ENCODE data around the gene NUTF2.
A peak's percentile ranks its signal among the peaks of the same experiment; 100 is the strongest.

NUTF2 gene

GRCh38 chr16:67865318-67865717, 18.6 kb downstream of the NUTF2 start:
- no peak for DNase-seq

GRCh38 chr16:67868290-67868689, 21.6 kb downstream of the NUTF2 start:
- no peak for DNase-seq

- no peak for DNase-seq
These were observed 22.9 kb downstream of the NUTF2 start for GRCh38 chr16:67869653-67870052.

- no peak for DNase-seq
These were observed 24.5 kb downstream of the NUTF2 start for GRCh38 chr16:67871256-67871655.

- no peak for DNase-seq
These were observed 25.4 kb downstream of the NUTF2 start for GRCh38 chr16:67872131-67872630.

GRCh38 chr16:67872631-67873434, 26.1 kb downstream of the NUTF2 start, which contains the start of gene EDC4:
Gene EDC4 (plus strand): TSS chr16:67873052. CDS start chr16:67873262, 210 bp downstream.
- peak; percentile 71 for DNase-seq

GRCh38 chr16:67873435-67874370, 27.0 kb downstream of the NUTF2 start:
- DNase-seq, result no peak

- DNase-seq, result no peak
These were observed 27.6 kb downstream of the NUTF2 start for GRCh38 chr16:67874372-67874771.

GRCh38 chr16:67877064-67877463, 30.3 kb downstream of the NUTF2 start:
- DNase-seq, result no peak

- DNase-seq, result no peak
These were observed 31.5 kb downstream of the NUTF2 start for GRCh38 chr16:67878232-67878631.

- no peak for DNase-seq
These were observed 32.1 kb downstream of the NUTF2 start for GRCh38 chr16:67878846-67879245.

- DNase-seq, result no peak
These were observed 32.7 kb downstream of the NUTF2 start for GRCh38 chr16:67879462-67879861.

- DNase-seq, result no peak
These were observed 33.2 kb downstream of the NUTF2 start for GRCh38 chr16:67879936-67880335.

- no peak for DNase-seq
These were observed 33.9 kb downstream of the NUTF2 start for GRCh38 chr16:67880584-67880983.

GRCh38 chr16:67881621-67882161, 35.0 kb downstream of the NUTF2 start:
- DNase-seq, result no peak

- no peak for DNase-seq
These were observed 35.8 kb downstream of the NUTF2 start for GRCh38 chr16:67882374-67883145.

GRCh38 chr16:67883146-67883871, 36.6 kb downstream of the NUTF2 start:
- DNase-seq, result no peak

- DNase-seq, result peak; percentile 26
These were observed 37.1 kb downstream of the NUTF2 start for GRCh38 chr16:67883872-67884261.

- DNase-seq, result peak; percentile 31
These were observed 38.0 kb downstream of the NUTF2 start, which contains the start of gene NRN1L for GRCh38 chr16:67884684-67885083. Gene NRN1L (plus strand): TSS chr16:67884885. CDS start chr16:67884904, 19 bp downstream.

GRCh38 chr16:67885545-67885944, 38.8 kb downstream of the NUTF2 start:
- DNase-seq, result no peak

- DNase-seq, result no peak
These were observed 39.2 kb downstream of the NUTF2 start for GRCh38 chr16:67885976-67886375.

GRCh38 chr16:67886387-67886786, 39.7 kb downstream of the NUTF2 start:
- no peak for DNase-seq
